Choroid plexus epithelial cell (primary cell): ENCODE measurements around the gene CTNNA3.

ENCODE experiments used
- DNase-seq: peaks from one replicate; pipeline ENCODE4 v3.0.0-alpha.2; 2010; ENCODE audit warnings: low read depth
- H3K4me3 ChIP-seq: 2 replicates; pipeline ENCODE4 v1.5.1; 2011; ENCODE audit warnings: low read depth, mild to moderate bottlenecking, control low read depth, low read length, moderate library complexity
- TF ChIP-seq, protein P1 (sequence below): conservative IDR thresholded peaks from 2 replicates; pipeline ENCODE4 v1.5.1; 2011; ENCODE audit warnings: low read depth, mild to moderate bottlenecking, control low read depth, inconsistent platforms, low read length, moderate library complexity

Gene CTNNA3

DNA sequence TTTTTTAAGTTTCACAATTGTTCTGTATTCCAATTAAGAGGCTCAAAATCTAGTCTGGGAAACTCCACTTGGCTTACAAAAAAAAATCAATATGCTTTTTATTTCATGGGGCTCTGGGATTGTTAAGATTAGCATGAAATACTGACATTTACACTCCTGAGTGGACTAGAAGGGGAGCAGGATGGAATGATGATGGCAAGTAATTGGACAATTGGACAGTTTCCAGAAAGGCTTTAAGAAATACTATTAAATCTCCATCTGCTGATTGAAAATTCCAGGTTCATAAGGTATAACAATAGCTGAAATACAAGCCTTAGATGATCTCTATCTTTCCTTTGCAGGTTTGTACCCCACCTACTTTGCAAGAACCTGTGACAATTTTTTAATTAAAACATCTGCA, 585.7 kb downstream of the CTNNA3 start:
- TF ChIP-seq, protein P1, sequence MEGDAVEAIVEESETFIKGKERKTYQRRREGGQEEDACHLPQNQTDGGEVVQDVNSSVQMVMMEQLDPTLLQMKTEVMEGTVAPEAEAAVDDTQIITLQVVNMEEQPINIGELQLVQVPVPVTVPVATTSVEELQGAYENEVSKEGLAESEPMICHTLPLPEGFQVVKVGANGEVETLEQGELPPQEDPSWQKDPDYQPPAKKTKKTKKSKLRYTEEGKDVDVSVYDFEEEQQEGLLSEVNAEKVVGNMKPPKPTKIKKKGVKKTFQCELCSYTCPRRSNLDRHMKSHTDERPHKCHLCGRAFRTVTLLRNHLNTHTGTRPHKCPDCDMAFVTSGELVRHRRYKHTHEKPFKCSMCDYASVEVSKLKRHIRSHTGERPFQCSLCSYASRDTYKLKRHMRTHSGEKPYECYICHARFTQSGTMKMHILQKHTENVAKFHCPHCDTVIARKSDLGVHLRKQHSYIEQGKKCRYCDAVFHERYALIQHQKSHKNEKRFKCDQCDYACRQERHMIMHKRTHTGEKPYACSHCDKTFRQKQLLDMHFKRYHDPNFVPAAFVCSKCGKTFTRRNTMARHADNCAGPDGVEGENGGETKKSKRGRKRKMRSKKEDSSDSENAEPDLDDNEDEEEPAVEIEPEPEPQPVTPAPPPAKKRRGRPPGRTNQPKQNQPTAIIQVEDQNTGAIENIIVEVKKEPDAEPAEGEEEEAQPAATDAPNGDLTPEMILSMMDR, result no peak
- no peak for DNase-seq
- H3K4me3 ChIP-seq, result no peak overlapping the region

DNA sequence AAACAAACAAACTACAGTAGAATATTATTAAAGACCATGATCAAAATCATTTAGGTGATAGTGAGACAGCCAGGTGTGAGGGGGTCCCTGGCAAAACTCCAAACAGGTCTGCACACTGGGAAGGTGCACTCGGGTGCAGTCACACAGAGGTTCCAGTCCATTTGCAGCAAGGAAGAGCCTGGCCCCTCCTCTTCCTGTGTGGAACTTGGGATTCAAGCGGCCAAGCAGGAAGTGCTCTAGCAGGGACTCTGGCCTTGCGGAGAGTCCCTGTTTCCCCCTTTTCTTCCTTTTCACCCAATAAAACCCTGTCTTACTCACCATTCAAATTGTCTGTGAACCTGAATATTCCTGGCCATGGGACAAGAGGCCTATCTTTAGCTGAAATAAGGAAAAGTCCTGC, 588.3 kb downstream of the CTNNA3 start:
- TF ChIP-seq, protein P1, result no peak
- no peak for DNase-seq
- H3K4me3 ChIP-seq, result no peak overlapping the region

DNA sequence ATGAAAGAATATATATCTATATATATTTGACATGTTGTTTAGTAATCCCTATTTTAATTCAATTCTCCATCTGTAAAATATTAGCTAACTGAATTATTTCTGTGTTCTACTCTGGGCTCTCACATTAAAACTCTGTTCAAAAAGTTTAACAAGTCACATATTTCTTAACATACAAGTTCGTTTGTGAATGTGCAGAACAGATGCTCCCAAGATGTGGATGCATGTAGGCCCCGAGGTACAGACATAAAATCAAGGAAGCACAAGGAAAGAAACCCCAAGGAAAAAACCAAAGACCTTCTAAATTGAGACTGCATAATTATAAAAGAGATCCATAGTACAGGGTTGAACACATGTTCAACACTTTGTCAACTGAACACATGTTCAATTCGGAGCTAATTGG, 595.0 kb downstream of the CTNNA3 start:
- DNase-seq, result no peak
- TF ChIP-seq, protein P1, result no peak
- no peak overlapping the region for H3K4me3 ChIP-seq

DNA sequence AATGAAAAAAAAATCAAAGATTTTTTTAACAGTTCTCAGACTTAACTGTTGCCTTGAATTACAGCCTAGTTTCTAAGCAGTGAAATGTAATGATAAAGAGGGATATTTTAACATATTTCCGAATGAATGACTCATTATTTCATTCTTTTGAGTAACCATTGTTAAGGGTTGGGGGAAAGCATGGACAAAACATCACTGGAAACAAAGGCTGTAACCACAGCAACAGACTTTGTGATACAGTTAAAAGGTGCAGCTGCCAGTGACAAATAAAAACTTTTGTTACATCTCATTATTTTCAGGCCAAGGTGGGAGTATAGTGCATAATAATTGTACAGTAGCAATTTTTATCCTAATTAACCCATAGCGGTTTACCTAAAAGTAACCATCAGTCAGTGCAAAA, 597.5 kb downstream of the CTNNA3 start:
- no peak for DNase-seq
- no peak overlapping the region for H3K4me3 ChIP-seq
- TF ChIP-seq, protein P1, result no peak

DNA sequence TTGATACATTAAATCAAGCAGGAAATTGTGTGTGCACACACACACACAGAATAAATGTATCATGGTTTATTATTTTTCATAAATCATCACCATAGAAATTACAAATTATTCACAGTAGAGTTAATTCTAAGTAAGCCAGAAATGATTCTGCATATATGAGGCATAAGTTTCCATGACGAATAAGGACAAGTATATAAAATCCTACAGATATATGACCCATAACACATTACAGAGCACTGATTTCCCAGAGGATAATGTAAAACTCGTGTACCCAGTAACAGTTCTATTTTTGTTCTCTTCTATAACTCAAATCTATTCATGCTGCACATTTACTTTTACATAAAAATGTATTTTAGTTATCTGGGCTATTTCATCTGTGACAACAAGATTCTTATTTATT, 600.5 kb downstream of the CTNNA3 start:
- TF ChIP-seq, protein P1, result no peak
- no peak overlapping the region for H3K4me3 ChIP-seq
- no peak for DNase-seq

DNA sequence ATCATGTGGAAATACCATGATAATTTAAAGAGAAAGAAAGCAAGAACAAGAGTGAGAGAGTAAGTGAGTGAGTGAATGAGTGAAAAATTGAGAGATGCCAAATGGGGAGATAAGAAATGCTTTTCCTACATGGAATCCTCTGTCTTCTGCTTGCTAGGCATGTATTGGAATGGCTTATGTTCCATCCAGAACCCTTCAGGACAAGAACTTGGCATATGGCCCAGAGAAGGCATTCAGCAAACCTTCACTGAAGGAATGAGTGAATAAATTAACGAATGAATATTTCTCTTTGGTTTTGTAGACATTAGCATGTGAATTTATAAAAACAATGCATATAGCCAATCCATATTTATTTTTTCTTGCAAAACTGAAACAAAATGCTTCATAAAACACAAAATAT, 608.0 kb downstream of the CTNNA3 start:
- H3K4me3 ChIP-seq, result no peak overlapping the region
- TF ChIP-seq, protein P1, result no peak
- DNase-seq, result no peak

DNA sequence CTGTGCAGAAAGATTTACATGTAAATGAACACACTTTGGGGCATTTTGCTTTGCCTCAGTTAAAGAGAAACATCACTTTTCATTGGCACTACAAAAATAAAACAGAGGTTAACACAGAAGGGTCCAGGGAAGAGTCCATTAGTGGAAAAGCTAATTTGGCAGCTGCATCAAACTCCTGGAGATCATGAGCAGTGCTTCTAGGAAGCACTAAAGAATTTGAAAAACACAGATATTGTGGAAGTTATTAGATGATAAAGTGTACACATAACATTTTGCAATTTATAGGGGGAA, 608.9 kb downstream of the CTNNA3 start:
- DNase-seq, result no peak
- H3K4me3 ChIP-seq, result no peak overlapping the region
- TF ChIP-seq, protein P1, result no peak
